NCI-H187 treated with DMSO at 0.1 percent for 48 hours (cell line): ENCODE results near the gene EXOSC1.
A peak's percentile ranks its signal among the peaks of the same experiment; 100 is the strongest.
"Not testable (repeated sequence)": the region's sequence is repeated elsewhere in the genome, so short reads cannot be mapped to it uniquely, and the experiment has no call there.

Experiments used
- DNase-seq: peaks from one replicate; lab custom pipeline; 2025; lab: John Stamatoyannopoulos, UW

EXOSC1 gene

GRCh38 chr10:97459111-97459510 is 13.3 kb upstream of the EXOSC1 start:
- DNase-seq, result no peak

DNA sequence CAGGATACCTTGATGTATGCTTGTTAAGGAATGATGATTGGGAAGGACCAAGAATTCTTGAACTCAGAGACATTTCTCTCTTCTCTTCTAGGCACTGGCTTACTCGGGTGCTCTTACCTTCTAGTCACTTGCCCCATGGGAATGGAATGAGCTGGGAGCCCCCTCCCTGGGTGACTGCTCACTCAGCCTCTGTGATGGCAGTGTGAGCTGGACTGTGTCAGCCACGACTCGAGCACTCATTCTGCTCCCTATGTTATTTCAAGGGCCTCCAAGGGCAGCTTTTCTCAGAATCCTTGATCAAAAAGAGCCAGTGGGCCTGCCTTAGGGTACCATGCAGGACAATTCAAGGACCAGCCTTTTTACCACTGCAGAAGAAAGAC is 10.9 kb upstream of the EXOSC1 start:
- no peak for DNase-seq

- DNase-seq, result no peak
Measured at GRCh38 chr10:97456034-97456685, 10.4 kb upstream of the EXOSC1 start.

GRCh38 chr10:97454330-97455036 is 8.7 kb upstream of the EXOSC1 start:
- no peak for DNase-seq

- no peak for DNase-seq
Measured at GRCh38 chr10:97452352-97452751, 6.5 kb upstream of the EXOSC1 start.

DNA sequence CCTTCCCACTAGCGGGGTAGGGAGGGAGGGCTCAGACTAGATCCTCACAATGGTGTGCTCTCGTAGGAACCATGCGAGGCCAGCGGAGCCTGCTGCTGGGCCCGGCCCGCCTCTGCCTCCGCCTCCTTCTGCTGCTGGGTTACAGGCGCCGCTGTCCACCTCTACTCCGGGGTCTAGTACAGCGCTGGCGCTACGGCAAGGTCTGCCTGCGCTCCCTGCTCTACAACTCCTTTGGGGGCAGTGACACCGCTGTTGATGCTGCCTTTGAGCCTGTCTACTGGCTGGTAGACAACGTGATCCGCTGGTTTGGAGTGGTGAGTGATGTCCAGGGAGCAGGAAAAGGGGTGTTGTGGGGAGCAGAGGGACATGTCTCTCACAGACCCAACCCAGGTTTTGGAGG is 5.8 kb upstream of the EXOSC1 start:
- DNase-seq, result no peak

- DNase-seq, result no peak
Measured at GRCh38 chr10:97450828-97451227, 5.0 kb upstream of the EXOSC1 start.

- no peak for DNase-seq
Measured at GRCh38 chr10:97445357-97445721, 467 bp downstream of the EXOSC1 start.

DNA sequence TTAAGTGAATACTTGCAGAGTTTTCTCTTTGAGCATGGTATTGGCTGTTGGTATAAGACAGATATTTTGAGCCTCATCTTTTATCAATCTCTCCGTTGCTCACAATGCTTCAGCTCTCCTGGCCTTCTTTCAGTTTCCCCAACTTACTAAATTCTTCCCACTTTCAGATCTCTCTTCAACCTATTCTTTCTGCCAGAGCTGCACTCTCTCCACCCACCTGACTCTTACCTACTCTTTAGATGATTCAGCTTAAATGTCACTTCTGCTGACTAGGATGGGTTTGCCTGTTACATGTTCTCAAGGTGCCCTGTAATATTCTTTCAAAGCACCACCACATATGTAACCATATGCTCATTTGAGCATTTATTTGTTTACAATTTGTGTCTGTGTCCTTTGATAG is 1.6 kb downstream of the EXOSC1 start:
- DNase-seq, result no peak

- DNase-seq, result no peak
Measured at GRCh38 chr10:97442277-97442676, 3.5 kb downstream of the EXOSC1 start.

GRCh38 chr10:97435211-97435610 is 10.6 kb downstream of the EXOSC1 start:
- DNase-seq, result no peak

GRCh38 chr10:97434557-97434956 is 11.2 kb downstream of the EXOSC1 start:
- no peak for DNase-seq

DNA sequence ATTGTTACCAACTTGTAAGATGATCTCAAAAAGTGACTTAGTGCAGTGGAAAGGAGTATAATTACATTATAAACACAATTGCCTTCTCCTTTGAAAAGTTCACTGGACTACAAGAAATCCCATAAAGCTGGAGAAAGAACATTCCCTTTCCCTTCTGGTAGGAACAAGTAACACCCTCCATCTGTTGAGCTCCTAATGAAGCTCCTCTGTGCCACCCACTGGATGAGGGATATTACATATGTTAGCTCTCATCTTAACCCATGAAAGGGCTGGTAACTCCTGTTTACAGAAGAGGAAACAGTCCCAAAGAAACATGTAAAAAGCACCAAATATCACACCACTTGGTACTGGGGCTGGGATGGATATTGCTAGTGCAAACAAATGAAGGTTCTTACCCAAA is 11.8 kb downstream of the EXOSC1 start:
- DNase-seq, result no peak

GRCh38 chr10:97428572-97428981 is 17.2 kb downstream of the EXOSC1 start:
- DNase-seq, result no peak

- no peak for DNase-seq
Measured at GRCh38 chr10:97427571-97428179, 18.1 kb downstream of the EXOSC1 start.

- DNase-seq, result no peak
Measured at GRCh38 chr10:97426776-97427570, 18.8 kb downstream of the EXOSC1 start.

DNA sequence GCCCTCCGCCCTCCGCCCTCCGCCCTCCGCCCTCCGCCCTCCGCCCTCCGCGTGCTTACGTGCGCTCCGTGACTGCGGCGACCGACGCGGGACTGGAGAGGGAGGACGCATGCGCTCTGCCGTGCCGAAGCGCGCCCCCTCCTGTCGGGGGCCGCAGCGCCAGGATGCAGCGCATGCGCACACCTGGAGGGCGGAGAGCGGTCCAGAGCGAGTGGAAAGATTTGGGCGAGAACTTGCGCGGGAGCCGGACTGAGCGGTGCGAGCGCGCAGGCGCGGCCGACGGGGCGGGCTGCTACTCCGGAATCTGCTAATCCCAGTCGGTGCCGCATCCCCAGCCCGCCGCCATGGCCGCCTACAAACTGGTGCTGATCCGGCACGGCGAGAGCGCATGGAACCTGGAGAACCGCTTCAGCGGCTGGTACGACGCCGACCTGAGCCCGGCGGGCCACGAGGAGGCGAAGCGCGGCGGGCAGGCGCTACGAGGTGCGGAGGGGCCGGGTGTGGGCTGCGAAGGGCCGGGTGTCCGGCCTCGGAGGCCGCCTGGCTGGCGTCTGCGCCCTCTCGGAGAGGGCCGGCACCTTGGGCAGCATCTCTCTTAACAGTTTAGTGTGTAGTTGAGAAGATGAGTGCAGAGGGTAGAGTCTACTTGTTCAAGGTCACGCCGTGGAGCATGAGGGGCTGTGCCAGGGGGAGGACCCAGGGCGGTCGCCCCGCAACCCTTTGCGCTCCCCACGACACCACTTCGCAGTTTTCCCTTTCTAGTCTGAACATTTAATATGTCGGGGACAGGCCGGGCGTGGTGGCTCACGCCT is 19.6 kb downstream of the EXOSC1 start, which contains the start of gene PGAM1:
Gene PGAM1 (plus strand): TSS at position 228 of the 812 bp plus-strand sequence. CDS start 117 bp downstream, at position 345.
- DNase-seq, result peak; percentile 42

- DNase-seq, result not testable (repeated sequence)
Measured at GRCh38 chr10:97423757-97424098, 22.1 kb downstream of the EXOSC1 start.

DNA sequence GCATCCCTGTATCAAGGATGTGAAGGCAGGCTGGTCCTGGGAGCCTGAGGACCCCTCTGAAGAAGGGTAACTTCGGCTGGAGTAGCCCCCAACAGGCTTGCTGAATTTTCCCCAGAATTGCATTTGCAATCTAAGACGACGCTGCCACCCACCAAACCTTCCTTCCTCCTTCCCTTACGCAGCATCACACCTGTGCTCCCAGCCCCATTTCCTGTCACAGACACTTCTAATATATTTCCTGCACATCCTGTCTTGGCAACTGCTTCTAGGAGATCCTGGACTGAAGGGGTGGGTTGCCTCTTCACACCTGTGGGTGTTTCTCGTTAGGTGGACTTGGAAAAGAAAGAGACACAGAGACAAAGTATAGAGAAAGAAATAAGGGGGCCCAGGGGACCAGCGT is 29.2 kb downstream of the EXOSC1 start:
- no peak for DNase-seq

GRCh38 chr10:97412891-97413304 is 32.9 kb downstream of the EXOSC1 start:
- no peak for DNase-seq

DNA sequence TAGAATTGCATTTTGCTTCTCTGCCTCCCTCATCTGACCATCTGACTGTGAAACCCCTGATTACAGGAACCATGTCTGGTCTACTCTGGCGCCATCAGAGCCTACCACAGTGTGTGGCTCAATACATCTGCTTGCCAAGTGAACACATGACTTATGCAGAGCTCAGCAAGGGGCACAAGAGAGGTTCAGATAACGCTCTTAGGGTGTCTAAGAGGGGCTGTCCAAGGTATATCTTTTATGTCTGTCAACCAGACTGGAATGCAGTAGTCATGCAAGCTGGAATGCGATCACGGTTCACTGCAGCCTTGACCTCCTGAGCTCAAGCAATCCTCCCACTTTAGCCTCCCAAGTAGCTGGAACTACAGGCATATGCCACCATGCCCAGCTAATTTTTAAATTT is 34.4 kb downstream of the EXOSC1 start:
- no peak for DNase-seq

GRCh38 chr10:97408496-97408992 is 37.3 kb downstream of the EXOSC1 start:
- DNase-seq, result no peak
